Astrocyte (in vitro differentiated cells and primary cell): ENCODE data around the gene ZBP1. TPM values are rescaled to one million over a fixed set of nuclear protein-coding genes. Genes with fewer than 3 reads are reported as not detected.
A peak's percentile ranks its signal among the peaks of the same experiment; 100 is the strongest.

Experiments
- DNase-seq: peaks from one replicate; pipeline ENCODE4 v3.0.0-alpha.2; 2010; ENCODE audit warnings: low read depth
- FAIRE-seq: peaks from 2 replicates; lab custom pipeline; 2011; peaks lifted over from hg19 to GRCh38; lab: Jason Lieb, UNC
- H2AFZ ChIP-seq: 2 replicates; pipeline ENCODE4 v1.6.0; 2012; ENCODE audit warnings: low read depth, low read length, inconsistent platforms
- H3K27ac ChIP-seq: 2 replicates; pipeline ENCODE4 v1.5.1; 2011; ENCODE audit warnings: low read depth, low read length, inconsistent platforms
- H3K27me3 ChIP-seq: 2 replicates; pipeline ENCODE4 v1.6.0; 2011; ENCODE audit warnings: low read length, inconsistent platforms; ENCODE audit not compliant: insufficient read depth
- H3K36me3 ChIP-seq: 2 replicates; pipeline ENCODE4 v1.5.1; 2011; ENCODE audit warnings: low read length, inconsistent platforms; ENCODE audit not compliant: insufficient read depth
- H3K4me1 ChIP-seq: 2 replicates; pipeline ENCODE4 v1.5.1; 2011; ENCODE audit warnings: low read length, inconsistent platforms; ENCODE audit not compliant: insufficient read depth
- H3K4me2 ChIP-seq: 2 replicates; pipeline ENCODE4 v1.6.0; 2012; ENCODE audit warnings: low read length, inconsistent platforms
- H3K4me3 ChIP-seq: 2 replicates; pipeline ENCODE4 v1.5.1; 2011; ENCODE audit warnings: low read depth, mild to moderate bottlenecking, low read length, inconsistent platforms; ENCODE audit not compliant: insufficient read depth
- H3K79me2 ChIP-seq: 2 replicates; pipeline ENCODE4 v1.6.0; 2012; ENCODE audit warnings: mild to moderate bottlenecking, low read length, inconsistent platforms; ENCODE audit not compliant: insufficient read depth
- H3K9ac ChIP-seq: 2 replicates; pipeline ENCODE4 v1.6.0; 2012; ENCODE audit warnings: mild to moderate bottlenecking, low read length, inconsistent platforms
- H3K9me3 ChIP-seq: 2 replicates; pipeline ENCODE4 v1.5.1; 2012; ENCODE audit warnings: low read depth, mild to moderate bottlenecking, low read length, inconsistent platforms; ENCODE audit not compliant: insufficient read depth
- H4K20me1 ChIP-seq: 2 replicates; pipeline ENCODE4 v1.6.0; 2012; ENCODE audit warnings: low read length, inconsistent platforms; ENCODE audit not compliant: insufficient read depth
- H3K27ac Mint-ChIP-seq: one replicate; pipeline ENCODE4 v1.8.0; 2021; ENCODE audit warnings: mild to moderate bottlenecking, mixed read lengths; ENCODE audit not compliant: unreplicated experiment
- H3K27me3 Mint-ChIP-seq: one replicate; pipeline ENCODE4 v1.8.0; 2021; ENCODE audit warnings: low read depth, mixed read lengths; ENCODE audit not compliant: unreplicated experiment
- H3K36me3 Mint-ChIP-seq: one replicate; pipeline ENCODE4 v1.8.0; 2021; ENCODE audit warnings: low read depth, mixed read lengths; ENCODE audit not compliant: unreplicated experiment
- H3K4me1 Mint-ChIP-seq: one replicate; pipeline ENCODE4 v1.8.0; 2021; ENCODE audit warnings: low read depth, mixed read lengths; ENCODE audit not compliant: unreplicated experiment
- H3K4me3 Mint-ChIP-seq: one replicate; pipeline ENCODE4 v1.8.0; 2021; ENCODE audit warnings: mild to moderate bottlenecking, moderate library complexity, mixed read lengths; ENCODE audit not compliant: unreplicated experiment
- H3K9me3 Mint-ChIP-seq: one replicate; pipeline ENCODE4 v1.8.0; 2021; ENCODE audit warnings: mild to moderate bottlenecking, mixed read lengths; ENCODE audit not compliant: unreplicated experiment
- EZH2 ChIP-seq: IDR thresholded peaks from 2 replicates; pipeline ENCODE4 v1.6.1; 2012; ENCODE audit warnings: mild to moderate bottlenecking, low read length, inconsistent platforms; ENCODE audit not compliant: insufficient read depth
- total RNA-seq: library from RNA; stranded (reverse); gene quantifications from 2 replicates; pipeline ENCODE4 v1.2.1, GENCODE V29; 2021
- TF ChIP-seq, protein P1 (sequence below): IDR thresholded peaks from 2 replicates; pipeline ENCODE4 v1.5.1; 2011; ENCODE audit warnings: low read depth, mild to moderate bottlenecking, inconsistent platforms, low read length, moderate library complexity; ENCODE audit not compliant: insufficient read depth

Gene ZBP1
- total RNA-seq, 1 donor from 2014 or later: not detected

DNA sequence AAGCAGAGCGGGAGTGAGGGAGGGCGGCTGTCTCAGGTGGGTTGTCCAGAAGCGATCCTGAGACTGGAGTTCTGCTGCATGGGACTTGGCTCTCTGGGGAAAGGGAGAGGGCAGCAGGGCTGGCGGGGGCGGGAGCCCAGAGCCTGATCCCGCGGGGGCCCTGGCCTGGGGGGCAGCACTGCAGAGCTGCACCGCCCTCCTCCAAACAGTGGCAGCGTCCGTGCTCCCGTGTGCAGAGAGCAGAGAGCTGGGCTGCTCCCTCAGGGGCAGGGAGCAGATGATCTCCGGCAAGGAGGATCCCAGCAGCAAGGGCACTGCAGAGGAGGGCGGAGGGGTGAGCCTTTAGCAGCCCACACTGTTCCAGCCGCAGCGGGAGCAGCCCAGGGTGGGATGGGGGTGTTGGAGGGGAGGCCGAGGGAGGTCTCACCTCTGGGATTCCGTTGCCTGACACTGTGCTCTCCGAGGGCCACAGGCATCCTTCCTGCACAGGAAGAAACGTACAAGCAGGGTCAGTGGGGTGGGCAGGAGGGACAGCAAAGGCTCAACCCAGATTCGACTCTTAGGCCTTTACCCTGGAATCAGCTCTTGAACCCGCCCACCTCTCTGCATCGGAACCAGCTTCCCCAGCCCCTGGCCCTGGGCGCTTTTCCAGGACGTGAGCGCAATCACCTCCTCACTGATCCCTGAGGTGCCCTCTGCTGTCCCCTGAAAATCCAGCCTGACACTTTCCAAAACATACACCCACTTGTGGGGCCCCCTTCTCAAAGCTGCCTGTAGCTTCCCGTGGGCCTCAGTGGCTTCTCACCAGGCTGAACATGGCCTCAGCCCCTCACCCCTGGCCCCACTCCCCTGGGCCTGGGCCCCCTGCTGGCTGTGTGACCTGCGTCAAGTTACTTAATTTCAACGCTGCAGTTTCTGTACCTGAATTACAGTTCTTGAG, 32.6 kb upstream of the ZBP1 start:
- no peak overlapping the region for H3K4me2 ChIP-seq
- Mint-ChIP-seq H3K27ac (no peak overlapping the region), H3K4me3 (no peak overlapping the region), H3K9me3 (no peaks in the 10 kb centered on the region), H3K4me1 (peaks cover 4% of the 10 kb centered on the region), H3K36me3 (peaks cover 14% of the 10 kb centered on the region), H3K27me3 (no peaks in the 10 kb centered on the region)
- H3K9ac ChIP-seq: no peak overlapping the region
- H3K4me3 ChIP-seq: no peak overlapping the region
- no peaks in the 10 kb centered on the region for H3K9me3 ChIP-seq
- DNase-seq: no peak
- peaks cover 85% of the 10 kb centered on the region for H4K20me1 ChIP-seq
- H3K27ac ChIP-seq: no peak overlapping the region
- peaks cover 11% of the 10 kb centered on the region for H3K4me1 ChIP-seq
- H3K27me3 ChIP-seq: no peaks in the 10 kb centered on the region
- no peak for FAIRE-seq
- H3K79me2 ChIP-seq: peaks cover 31% of the 10 kb centered on the region
- no peak overlapping the region for H2AFZ ChIP-seq
- TF ChIP-seq, protein P1, sequence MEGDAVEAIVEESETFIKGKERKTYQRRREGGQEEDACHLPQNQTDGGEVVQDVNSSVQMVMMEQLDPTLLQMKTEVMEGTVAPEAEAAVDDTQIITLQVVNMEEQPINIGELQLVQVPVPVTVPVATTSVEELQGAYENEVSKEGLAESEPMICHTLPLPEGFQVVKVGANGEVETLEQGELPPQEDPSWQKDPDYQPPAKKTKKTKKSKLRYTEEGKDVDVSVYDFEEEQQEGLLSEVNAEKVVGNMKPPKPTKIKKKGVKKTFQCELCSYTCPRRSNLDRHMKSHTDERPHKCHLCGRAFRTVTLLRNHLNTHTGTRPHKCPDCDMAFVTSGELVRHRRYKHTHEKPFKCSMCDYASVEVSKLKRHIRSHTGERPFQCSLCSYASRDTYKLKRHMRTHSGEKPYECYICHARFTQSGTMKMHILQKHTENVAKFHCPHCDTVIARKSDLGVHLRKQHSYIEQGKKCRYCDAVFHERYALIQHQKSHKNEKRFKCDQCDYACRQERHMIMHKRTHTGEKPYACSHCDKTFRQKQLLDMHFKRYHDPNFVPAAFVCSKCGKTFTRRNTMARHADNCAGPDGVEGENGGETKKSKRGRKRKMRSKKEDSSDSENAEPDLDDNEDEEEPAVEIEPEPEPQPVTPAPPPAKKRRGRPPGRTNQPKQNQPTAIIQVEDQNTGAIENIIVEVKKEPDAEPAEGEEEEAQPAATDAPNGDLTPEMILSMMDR: peak; percentile 4
- TF ChIP-seq EZH2: no peak
- peaks cover 21% of the 10 kb centered on the region for H3K36me3 ChIP-seq

DNA sequence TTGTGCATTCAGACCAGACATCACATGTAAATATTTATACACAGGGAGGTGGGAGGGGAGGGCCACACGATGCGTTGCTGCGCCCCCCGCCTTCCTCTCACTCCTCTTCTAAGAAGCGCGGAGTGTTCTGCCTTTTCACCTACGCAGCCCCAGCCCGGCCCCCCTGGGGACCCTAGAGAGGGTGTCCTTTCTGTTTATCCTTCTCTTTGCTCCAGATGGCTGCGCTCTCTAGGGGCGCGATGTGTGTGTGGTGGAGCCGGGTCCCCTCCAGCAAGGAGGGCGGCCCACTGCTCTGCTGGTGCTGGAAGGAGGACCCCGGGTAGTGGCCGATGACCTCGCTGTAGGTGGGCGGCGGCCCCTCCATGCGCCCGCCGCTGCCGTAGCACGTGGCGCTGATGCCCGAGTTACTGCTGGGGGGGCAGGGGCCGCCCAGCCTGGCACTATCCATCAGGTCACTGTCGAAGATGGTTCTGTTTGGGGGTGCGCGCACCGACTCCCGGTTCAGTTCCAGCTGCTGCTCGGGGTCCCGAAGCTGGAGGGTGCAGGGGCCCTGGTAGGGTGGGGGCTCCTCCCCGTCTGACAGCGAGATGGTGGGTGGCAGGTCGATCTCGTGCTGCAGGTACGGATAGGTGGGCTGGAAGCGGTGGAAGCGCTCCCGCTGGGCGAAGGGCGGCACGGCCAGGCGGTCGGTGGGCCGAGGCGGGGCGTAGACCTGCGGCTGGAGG, 31.8 kb upstream of the ZBP1 start:
- Mint-ChIP-seq H3K36me3 (peaks cover 17% of the 10 kb centered on the region), H3K27me3 (no peaks in the 10 kb centered on the region), H3K4me1 (peaks cover 4% of the 10 kb centered on the region), H3K9me3 (peaks cover 3% of the 10 kb centered on the region), H3K4me3 (no peak overlapping the region), H3K27ac (no peak overlapping the region)
- Histone ChIP-seq H3K9ac (no peak overlapping the region), H3K79me2 (peaks cover 23% of the 10 kb centered on the region), H2AFZ (no peak overlapping the region), H3K4me1 (peaks cover 11% of the 10 kb centered on the region), H4K20me1 (peaks cover 77% of the 10 kb centered on the region), H3K27ac (no peak overlapping the region), H3K27me3 (no peaks in the 10 kb centered on the region), H3K4me3 (no peak overlapping the region), H3K4me2 (no peak overlapping the region), H3K9me3 (no peaks in the 10 kb centered on the region), H3K36me3 (peaks cover 21% of the 10 kb centered on the region)
- no peak for DNase-seq
- FAIRE-seq: no peak
- no peak for TF ChIP-seq EZH2
- TF ChIP-seq, protein P1: no peak
